ENCODE data around the gene LRRC56. TPM values are rescaled to one million over a fixed set of nuclear protein-coding genes. Genes with fewer than 3 reads are reported as not detected.

Gene LRRC56
- polyA plus RNA-seq, 1 donor (not counting 4 experiments of a cell fraction or from before 2014, with no cell fraction given): 0.28 TPM

DNA sequence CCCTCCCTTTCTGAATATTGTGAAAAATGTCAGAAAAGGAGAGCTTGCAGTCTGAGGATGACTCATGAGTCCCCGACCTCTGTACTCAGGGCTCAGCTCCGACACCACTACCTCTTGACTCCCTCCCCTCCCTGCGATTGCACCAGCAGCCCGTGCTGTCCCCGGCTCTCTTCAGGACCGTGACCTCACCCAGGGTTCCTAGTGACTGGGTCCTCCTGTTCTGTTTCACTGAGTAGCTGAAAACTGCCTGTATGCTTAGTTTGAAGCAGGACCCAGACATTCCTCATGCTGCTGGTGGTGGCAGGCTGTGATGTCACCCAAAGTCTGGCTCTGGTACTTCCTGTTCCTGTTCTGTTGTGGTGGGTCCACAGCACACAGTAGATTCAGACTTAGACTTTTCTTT, 50.7 kb downstream of the LRRC56 start:
- dilution Hi-C loops (cut with MboI; ENCODE audit: extremely low pct_ligation_motif_present, low sequenced_read_pairs): no loop called here
- Histone ChIP-seq H3K9me1 (ENCODE audit: control insufficient read depth, extremely low read depth, insufficient read depth, low read length) (no peaks in the 10 kb centered on the region), H2AFZ (ENCODE audit: control insufficient read depth, low read length) (no peak overlapping the region), H3K4me2 (ENCODE audit: control insufficient read depth, extremely low read depth, insufficient read depth, low read depth, low read length) (no peak overlapping the region), H3K27ac (ENCODE audit: control insufficient read depth, insufficient read depth, low read length) (no peak overlapping the region), H3K9ac (ENCODE audit: control insufficient read depth, extremely low read depth, insufficient read depth, low read length) (no peak overlapping the region), H3K27me3 (ENCODE audit: control insufficient read depth, extremely low read depth, insufficient read depth, low read length) (no peaks in the 10 kb centered on the region), H3K36me3 (ENCODE audit: control insufficient read depth in 2 of 2, extremely low read depth in 1 of 2, insufficient read depth in 2 of 2, low read length in 2 of 2) (peaks cover 38 to 49% of the 10 kb centered on the region in 2 experiments), H3K79me2 (ENCODE audit: control insufficient read depth, insufficient read depth, low read length) (peaks cover 63% of the 10 kb centered on the region), H3K9me3 (ENCODE audit: control insufficient read depth, low read depth, low read length) (no peaks in the 10 kb centered on the region), H3K4me3 (ENCODE audit: control insufficient read depth in 2 of 3, extremely low read depth in 1 of 3, insufficient read depth in 2 of 3, low read depth in 1 of 3, low read length in 3 of 3) (no peak overlapping the region), H3K4me1 (ENCODE audit: control insufficient read depth, extremely low read depth, insufficient read depth, low read length) (no peaks in the 10 kb centered on the region), H4K20me1 (ENCODE audit: control insufficient read depth, extremely low read depth, insufficient read depth, low read length) (peaks cover 5% of the 10 kb centered on the region)
- no peak for TF ChIP-seq EZH2 (IDR thresholded peaks at IDR 0.05; ENCODE audit: low read length)
- TF ChIP-seq, protein P1, sequence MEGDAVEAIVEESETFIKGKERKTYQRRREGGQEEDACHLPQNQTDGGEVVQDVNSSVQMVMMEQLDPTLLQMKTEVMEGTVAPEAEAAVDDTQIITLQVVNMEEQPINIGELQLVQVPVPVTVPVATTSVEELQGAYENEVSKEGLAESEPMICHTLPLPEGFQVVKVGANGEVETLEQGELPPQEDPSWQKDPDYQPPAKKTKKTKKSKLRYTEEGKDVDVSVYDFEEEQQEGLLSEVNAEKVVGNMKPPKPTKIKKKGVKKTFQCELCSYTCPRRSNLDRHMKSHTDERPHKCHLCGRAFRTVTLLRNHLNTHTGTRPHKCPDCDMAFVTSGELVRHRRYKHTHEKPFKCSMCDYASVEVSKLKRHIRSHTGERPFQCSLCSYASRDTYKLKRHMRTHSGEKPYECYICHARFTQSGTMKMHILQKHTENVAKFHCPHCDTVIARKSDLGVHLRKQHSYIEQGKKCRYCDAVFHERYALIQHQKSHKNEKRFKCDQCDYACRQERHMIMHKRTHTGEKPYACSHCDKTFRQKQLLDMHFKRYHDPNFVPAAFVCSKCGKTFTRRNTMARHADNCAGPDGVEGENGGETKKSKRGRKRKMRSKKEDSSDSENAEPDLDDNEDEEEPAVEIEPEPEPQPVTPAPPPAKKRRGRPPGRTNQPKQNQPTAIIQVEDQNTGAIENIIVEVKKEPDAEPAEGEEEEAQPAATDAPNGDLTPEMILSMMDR (optimal IDR thresholded peaks at IDR 0.05 in 1 of 3, IDR thresholded peaks at IDR 0.05 in 1 of 3, conservative IDR thresholded peaks at IDR 0.05 in 1 of 3; ENCODE audit: extremely low read depth in 1 of 3, insufficient read depth in 2 of 3, low read length in 3 of 3): no peak
- DNase-seq (ENCODE audit: low read depth, low spot score): no peak
- FAIRE-seq: no peak

GRCh38 chr11:589798-590197, 52.5 kb downstream of the LRRC56 start:
- H3K9me1 ChIP-seq (ENCODE audit: control insufficient read depth, extremely low read depth, insufficient read depth, low read length): no peaks in the 10 kb centered on the region
- DNase-seq (ENCODE audit: low read depth, low spot score): no peak
- no peak overlapping the region for H3K9ac ChIP-seq (ENCODE audit: control insufficient read depth, extremely low read depth, insufficient read depth, low read length)
- dilution Hi-C loops (cut with MboI; ENCODE audit: extremely low pct_ligation_motif_present, low sequenced_read_pairs): no loop called here
- H4K20me1 ChIP-seq (ENCODE audit: control insufficient read depth, extremely low read depth, insufficient read depth, low read length): no peaks in the 10 kb centered on the region
- no peak for FAIRE-seq
- no peak overlapping the region for H2AFZ ChIP-seq (ENCODE audit: control insufficient read depth, low read length)
- no peaks in the 10 kb centered on the region for H3K9me3 ChIP-seq (ENCODE audit: control insufficient read depth, low read depth, low read length)
- H3K36me3 ChIP-seq (ENCODE audit: control insufficient read depth in 2 of 2, extremely low read depth in 1 of 2, insufficient read depth in 2 of 2, low read length in 2 of 2): peaks cover 45 to 48% of the 10 kb centered on the region in 2 experiments
- no peaks in the 10 kb centered on the region for H3K27me3 ChIP-seq (ENCODE audit: control insufficient read depth, extremely low read depth, insufficient read depth, low read length)
- no peak overlapping the region for H3K4me2 ChIP-seq (ENCODE audit: control insufficient read depth, extremely low read depth, insufficient read depth, low read depth, low read length)
- TF ChIP-seq, protein P1 (optimal IDR thresholded peaks at IDR 0.05 in 1 of 3, IDR thresholded peaks at IDR 0.05 in 1 of 3, conservative IDR thresholded peaks at IDR 0.05 in 1 of 3; ENCODE audit: extremely low read depth in 1 of 3, insufficient read depth in 2 of 3, low read length in 3 of 3): no peak
- TF ChIP-seq EZH2 (IDR thresholded peaks at IDR 0.05; ENCODE audit: low read length): no peak
- no peak overlapping the region for H3K27ac ChIP-seq (ENCODE audit: control insufficient read depth, insufficient read depth, low read length)
- H3K79me2 ChIP-seq (ENCODE audit: control insufficient read depth, insufficient read depth, low read length): peaks cover 57% of the 10 kb centered on the region
- no peaks in the 10 kb centered on the region for H3K4me1 ChIP-seq (ENCODE audit: control insufficient read depth, extremely low read depth, insufficient read depth, low read length)
- no peak overlapping the region for H3K4me3 ChIP-seq (ENCODE audit: control insufficient read depth in 2 of 3, extremely low read depth in 1 of 3, insufficient read depth in 2 of 3, low read depth in 1 of 3, low read length in 3 of 3)
